Kidney (tissue), 14 donors: ENCODE data around the gene HSPA8. TPM values are rescaled to one million over a fixed set of nuclear protein-coding genes. Genes with fewer than 3 reads are reported as not detected.

Experiments used
- DNase-seq, 5 donors: peaks; one replicate each; pipeline ENCODE4 v3.0.0-alpha.2; 2013 to 2020
- FAIRE-seq: peaks from 2 replicates; lab custom pipeline; 2012; peaks lifted over from hg19 to GRCh38; lab: Jason Lieb, UNC
- H3K27ac ChIP-seq, 2 donors: one replicate each; pipeline ENCODE4 v1.7.0; 2013; ENCODE audit warnings: low read depth in 2 of 2, low read length in 2 of 2, inconsistent platforms in 1 of 2
- H3K27me3 ChIP-seq: one replicate; pipeline ENCODE4 v1.7.1; 2013; ENCODE audit warnings: low read length, inconsistent platforms; ENCODE audit not compliant: control insufficient read depth, insufficient read depth
- H3K36me3 ChIP-seq, 3 donors: one replicate each; pipeline versions ENCODE4 v1.7.0 to v1.7.1; 2013; ENCODE audit warnings: low read length in 3 of 3, control low read depth in 1 of 3, inconsistent platforms in 1 of 3; ENCODE audit not compliant: insufficient read depth in 3 of 3, control insufficient read depth in 2 of 3
- H3K4me1 ChIP-seq, 3 donors: one replicate each; pipeline versions ENCODE4 v1.7.0 to v1.7.1; 2013; ENCODE audit warnings: low read length in 3 of 3, inconsistent platforms in 1 of 3, low read depth in 1 of 3; ENCODE audit not compliant: control insufficient read depth in 2 of 3, insufficient read depth in 2 of 3
- H3K4me3 ChIP-seq, 3 donors: one replicate each; pipeline versions ENCODE4 v1.7.0 to v1.8.1; 2013; ENCODE audit warnings: low read length in 3 of 3, control low read depth in 1 of 3, inconsistent platforms in 1 of 3
- H3K9ac ChIP-seq, 3 donors: one replicate each; pipeline versions ENCODE4 v1.7.0 to v1.7.1; 2013; ENCODE audit warnings: low read length in 3 of 3, control low read depth in 1 of 3, inconsistent platforms in 1 of 3
- H3K9me3 ChIP-seq, 3 donors: one replicate each; pipeline versions ENCODE4 v1.7.0 to v1.7.1; 2013; ENCODE audit warnings: low read length in 3 of 3, control low read depth in 1 of 3, inconsistent platforms in 1 of 3; ENCODE audit not compliant: control insufficient read depth in 2 of 3, insufficient read depth in 1 of 3
- CTCF ChIP-seq: IDR thresholded peaks from 3 replicates; pipeline ENCODE4 v1.5.1; 2012; ENCODE audit warnings: mild to moderate bottlenecking, moderate library complexity, borderline replicate concordance; ENCODE audit not compliant: insufficient read depth; ENCODE audit errors: extremely low read depth
- intact Hi-C: fragments of 100-400 bp; cut with DNase I; formaldehyde crosslinking; loops from one replicate; pipeline ENCODE4 v1.11.1; 2022
- polyA plus RNA-seq: library from polyadenylated mRNA; stranded (reverse); fragments of 350-450 nt; fragmentation: Illumina TruSeq; extraction: RNeasy Lipid Tissue Mini Kit (QIAGEN cat#74804); gene quantifications from one replicate; pipeline ENCODE4 v1.2.3, GENCODE V29; 2014; ENCODE audit warnings: low read depth, low replicate concordance; ENCODE audit not compliant: insufficient read depth
- total RNA-seq: library from RNA; stranded (reverse); fragmentation: NEBNext Ultra II Directional; extraction: Animal tissue kit (Norgen Biotek cat#: 25700); gene quantifications from one replicate; pipeline ENCODE4 v1.2.1, GENCODE V29; 2021
- donor health status: control.
- donor health status: control.
- donor health status: control.
- donor health status: control.
- donor health status: control.
- donor health status: DM: yes; HTN: yes; CAD: no.
- donor health status: Normal renal cell carcinoma (clear cell type).

Gene HSPA8
- total and polyA plus RNA-seq, 2 donors from 2014 or later = 869 to 1,081 TPM

- no peaks in the 10 kb centered on the region for H3K27me3 ChIP-seq
Observed at GRCh38 chr11:123086305-123086704, 24.4 kb upstream of the HSPA8 start.

DNA sequence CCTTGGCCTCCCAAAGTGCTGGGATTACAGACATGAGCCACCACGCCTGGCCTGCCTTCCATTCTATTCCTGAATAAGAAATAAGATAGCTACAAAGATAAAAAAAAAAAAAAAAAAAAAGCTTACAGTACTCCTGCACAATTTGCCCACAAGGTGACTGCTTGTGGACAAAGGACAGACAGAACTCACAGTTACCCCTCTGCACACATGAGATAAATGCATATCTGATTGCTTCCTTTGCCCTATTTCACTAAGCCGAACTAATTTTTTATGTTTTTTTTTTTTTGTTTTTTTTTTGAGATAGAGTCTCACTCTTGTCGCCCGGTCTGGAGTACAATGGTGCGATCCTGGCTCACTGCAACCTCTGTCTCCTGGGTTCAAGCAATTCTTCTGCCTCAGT lies 23.6 kb upstream of the HSPA8 start:
- intact Hi-C loops = no loop called here
- no peak for DNase-seq
- no peak overlapping the region for H3K4me3 ChIP-seq
- no peak overlapping the region for H3K9ac ChIP-seq
- H3K27me3 ChIP-seq = no peaks in the 10 kb centered on the region
- H3K27ac ChIP-seq = no peak overlapping the region
- H3K4me1 ChIP-seq = peaks cover 0 to 5% (median 0%) of the 10 kb centered on the region in 3 donors
- H3K9me3 ChIP-seq = peaks cover 0 to 1% (median 0%) of the 10 kb centered on the region in 3 donors
- H3K36me3 ChIP-seq = peaks cover 0 to 4% (median 0%) of the 10 kb centered on the region in 3 donors
- no peak for FAIRE-seq
- TF ChIP-seq CTCF = no peak

More at GRCh38 chr11:123086305-123086704, 24.4 kb upstream of the HSPA8 start:
- H3K27ac ChIP-seq = no peak overlapping the region
- peaks cover 0 to 4% (median 0%) of the 10 kb centered on the region in 3 donors for H3K36me3 ChIP-seq
- intact Hi-C loops = no loop called here
- no peak for TF ChIP-seq CTCF
- FAIRE-seq (no peak), DNase-seq (peak in 1 of 5 donors; percentile 7)
- H3K4me1 ChIP-seq = peaks cover 0 to 5% (median 0%) of the 10 kb centered on the region in 3 donors
- no peak overlapping the region for H3K4me3 ChIP-seq
- peaks cover 0 to 1% (median 0%) of the 10 kb centered on the region in 3 donors for H3K9me3 ChIP-seq
- no peak overlapping the region for H3K9ac ChIP-seq

GRCh38 chr11:123084454-123084853 lies 22.5 kb upstream of the HSPA8 start:
- TF ChIP-seq CTCF = no peak
- intact Hi-C loops = no loop called here
- no peak overlapping the region for H3K9ac ChIP-seq
- no peak for FAIRE-seq
- no peak overlapping the region for H3K4me3 ChIP-seq
- no peaks in the 10 kb centered on the region for H3K27me3 ChIP-seq
- peaks cover 0 to 1% (median 0%) of the 10 kb centered on the region in 3 donors for H3K9me3 ChIP-seq
- DNase-seq = no peak
- H3K4me1 ChIP-seq = peaks cover 0 to 5% (median 0%) of the 10 kb centered on the region in 3 donors
- peaks cover 0 to 4% (median 0%) of the 10 kb centered on the region in 3 donors for H3K36me3 ChIP-seq
- no peak overlapping the region for H3K27ac ChIP-seq
